IMR-90 (cell line): Measurements from ENCODE around the gene CCNA2. TPM values are rescaled to one million over a fixed set of nuclear protein-coding genes. Genes with fewer than 3 reads are reported as not detected.

Experiments
- ATAC-seq: fragments of 200-7000 bp; cut with Tn5 transposase; 2 replicates; pipeline ENCODE4 v1.9.1; 2020; ENCODE audit warnings: low read depth, mild to moderate bottlenecking, moderate library complexity
- BruUV-seq: library from RNA; stranded (reverse); fragments of 400-500 nt; replicated peaks from 2 replicates; lab custom pipeline; 2021; lab: Mats Ljungman, UMichigan
- CTCF ChIA-PET: fragments of 300-600 bp; formaldehyde crosslinking; extraction: SDS; loops from one replicate; lab custom pipeline; 2021; ENCODE audit warnings: antibody characterized with exemption; lab: Yijun Ruan, JAX
- POLR2A ChIA-PET: fragments of 300-600 bp; sonication (Branson Sonifier 250); formaldehyde crosslinking; loops from one replicate; lab custom pipeline; 2022; ENCODE audit warnings: antibody characterized with exemption; ENCODE audit not compliant: unreplicated experiment; lab: Charles Lee
- DNase-seq: peaks from one replicate; pipeline ENCODE4 v3.0.0; 2013
- H2AFZ ChIP-seq: replicated peaks from 2 replicates; pipeline ENCODE3; 2013; ENCODE audit warnings: low read length, mild to moderate bottlenecking; ENCODE audit not compliant: poor library complexity
- H2AK5ac ChIP-seq: 2 replicates; pipeline ENCODE4 v1.6.1; 2013; ENCODE audit warnings: low read depth, low read length, inconsistent platforms
- H2AK9ac ChIP-seq: replicated peaks from 2 replicates; pipeline ENCODE3; 2013; ENCODE audit warnings: mild to moderate bottlenecking, low read depth, low read length, moderate library complexity; ENCODE audit not compliant: poor library complexity
- H2BK120ac ChIP-seq: 2 replicates; pipeline ENCODE4 v1.6.1; 2013; ENCODE audit warnings: low read depth, low read length, inconsistent platforms
- H2BK15ac ChIP-seq: 3 replicates; pipeline ENCODE4 v1.6.1; 2013; ENCODE audit warnings: low read depth, low read length, inconsistent platforms
- H2BK20ac ChIP-seq: 2 replicates; pipeline ENCODE4 v1.6.1; 2013; ENCODE audit warnings: low read depth, mild to moderate bottlenecking, inconsistent platforms, low read length, moderate library complexity
- H2BK5ac ChIP-seq: 2 replicates; pipeline ENCODE4 v1.6.1; 2013; ENCODE audit warnings: mild to moderate bottlenecking, low read depth, low read length, inconsistent platforms; ENCODE audit not compliant: poor library complexity, severe bottlenecking
- H3K14ac ChIP-seq: replicated peaks from 2 replicates; pipeline ENCODE4 v1.6.1; 2013; ENCODE audit warnings: low read depth, low read length, inconsistent platforms
- H3K18ac ChIP-seq: 2 replicates; pipeline ENCODE4 v1.6.1; 2013; ENCODE audit warnings: low read depth, low read length, control low read depth
- H3K23ac ChIP-seq: 2 replicates; pipeline ENCODE4 v1.6.1; 2013; ENCODE audit warnings: low read depth, low read length, inconsistent platforms
- H3K27ac ChIP-seq: 2 replicates; pipeline ENCODE4 v1.5.1; 2013; ENCODE audit warnings: mild to moderate bottlenecking, control low read depth, low read length; ENCODE audit not compliant: insufficient read depth
- H3K27me3 ChIP-seq: 2 replicates; pipeline ENCODE4 v1.6.1; 2013; ENCODE audit warnings: low read length; ENCODE audit not compliant: control insufficient read depth, insufficient read depth
- H3K36me3 ChIP-seq: 2 replicates; pipeline ENCODE4 v1.6.1; 2013; ENCODE audit warnings: low read length, mixed read lengths; ENCODE audit not compliant: control insufficient read depth, insufficient read depth
- H3K4ac ChIP-seq: 2 replicates; pipeline ENCODE4 v1.6.1; 2013; ENCODE audit warnings: low read depth, low read length, inconsistent platforms
- H3K4me1 ChIP-seq: 2 replicates; pipeline ENCODE4 v1.6.1; 2013; ENCODE audit warnings: low read length, mixed read lengths; ENCODE audit not compliant: control insufficient read depth, insufficient read depth
- H3K4me2 ChIP-seq: 2 replicates; pipeline ENCODE4 v1.6.1; 2013; ENCODE audit warnings: low read depth, mild to moderate bottlenecking, control low read depth, low read length, moderate library complexity
- H3K4me3 ChIP-seq: 2 replicates; pipeline ENCODE4 v1.5.1; 2013; ENCODE audit warnings: low read depth, mild to moderate bottlenecking, control low read depth, low read length, moderate library complexity; ENCODE audit not compliant: insufficient read depth
- H3K56ac ChIP-seq: 2 replicates; pipeline ENCODE4 v1.6.1; 2013; ENCODE audit warnings: low read length, inconsistent platforms; ENCODE audit not compliant: insufficient read depth; ENCODE audit errors: extremely low read depth
- H3K79me1 ChIP-seq, 2 experiments: 2 replicates each; pipeline ENCODE4 v1.6.1; 2013; ENCODE audit warnings: low read length in 2 of 2, inconsistent platforms in 1 of 2, low read depth in 1 of 2
- H3K9ac ChIP-seq: 2 replicates; pipeline ENCODE4 v1.6.1; 2013; ENCODE audit warnings: low read depth, low read length, control low read depth
- H3K9me1 ChIP-seq: 2 replicates; pipeline ENCODE4 v1.6.1; 2013; ENCODE audit warnings: low read length, inconsistent platforms; ENCODE audit not compliant: insufficient read depth
- H3K9me3 ChIP-seq: 2 replicates; pipeline ENCODE4 v1.6.1; 2013; ENCODE audit warnings: low read length; ENCODE audit not compliant: control insufficient read depth, insufficient read depth
- H4K20me1 ChIP-seq: 2 replicates; pipeline ENCODE4 v1.6.1; 2013; ENCODE audit warnings: low read length, inconsistent platforms; ENCODE audit not compliant: insufficient read depth
- H4K5ac ChIP-seq: 2 replicates; pipeline ENCODE4 v1.6.1; 2013; ENCODE audit warnings: mild to moderate bottlenecking, low read depth, low read length, control low read depth
- H4K8ac ChIP-seq, 2 experiments: 2 replicates each; pipeline ENCODE4 v1.6.1; 2013; ENCODE audit warnings: low read depth in 2 of 2, low read length in 2 of 2, control low read depth in 1 of 2, inconsistent platforms in 1 of 2
- H4K91ac ChIP-seq: 2 replicates; pipeline ENCODE4 v1.6.1; 2013; ENCODE audit warnings: low read depth, low read length, inconsistent platforms; ENCODE audit not compliant: insufficient read depth
- CEBPB ChIP-seq: IDR thresholded peaks from 2 replicates; pipeline ENCODE4 v1.6.1; 2012; ENCODE audit warnings: low read depth, low read length, improper control_type of control experiment
- CHD1 ChIP-seq: IDR thresholded peaks from 2 replicates; pipeline ENCODE4 v1.6.1; 2012; ENCODE audit warnings: low read depth, low read length, improper control_type of control experiment
- CTCF ChIP-seq: conservative IDR thresholded peaks from 2 replicates; pipeline ENCODE4 v1.5.1; 2012; ENCODE audit warnings: mild to moderate bottlenecking, low read depth, low read length, improper control_type of control experiment
- ELK1 ChIP-seq: fragments of 150-350 bp; IDR thresholded peaks from 2 replicates; pipeline ENCODE4 v1.6.1; 2016; ENCODE audit warnings: low read depth, mild to moderate bottlenecking, low read length, moderate library complexity, borderline replicate concordance
- FOS ChIP-seq: fragments of 150-350 bp; IDR thresholded peaks from 2 replicates; pipeline ENCODE4 v1.6.1; 2016; ENCODE audit warnings: low read depth, low read length
- MAFK ChIP-seq: IDR thresholded peaks from 2 replicates; pipeline ENCODE4 v1.6.1; 2012; ENCODE audit warnings: low read depth, low read length, improper control_type of control experiment
- MAZ ChIP-seq: IDR thresholded peaks from 2 replicates; pipeline ENCODE4 v1.6.1; 2012; ENCODE audit warnings: low read depth, mild to moderate bottlenecking, low read length, improper control_type of control experiment, moderate library complexity, borderline replicate concordance
- NFE2L2 ChIP-seq: fragments of 150-350 bp; IDR thresholded peaks from 2 replicates; pipeline ENCODE4 v1.6.1; 2016; ENCODE audit warnings: low read depth, mild to moderate bottlenecking, low read length
- POLR2A ChIP-seq: IDR thresholded peaks from 2 replicates; pipeline ENCODE4 v1.6.1; 2012; ENCODE audit warnings: mild to moderate bottlenecking, low read depth, low read length
- RCOR1 ChIP-seq: IDR thresholded peaks from 2 replicates; pipeline ENCODE4 v1.6.1; 2012; ENCODE audit warnings: mild to moderate bottlenecking, low read length, improper control_type of control experiment; ENCODE audit not compliant: insufficient replicate concordance
- RFX5 ChIP-seq: IDR thresholded peaks from 2 replicates; pipeline ENCODE4 v1.8.0; 2012; ENCODE audit warnings: low read depth, mild to moderate bottlenecking, low read length, moderate library complexity
- SMC3 ChIP-seq: fragments of 150-350 bp; IDR thresholded peaks from 2 replicates; pipeline ENCODE4 v1.6.1; 2016; ENCODE audit warnings: low read depth, mild to moderate bottlenecking, antibody characterized with exemption, low read length, moderate library complexity
- USF2 ChIP-seq: fragments of 150-350 bp; IDR thresholded peaks from 2 replicates; pipeline ENCODE4 v1.6.1; 2017; ENCODE audit warnings: mild to moderate bottlenecking, antibody characterized with exemption, low read length, low read depth
- WGBS, 2 experiments: methylation state at CpG; one replicate each; pipeline versions ENCODE4 v1.1.5 to v1.1.7; 2013; ENCODE audit warnings: missing lambda C conversion rate in 2 of 2; ENCODE audit not compliant: insufficient read length in 1 of 2; ENCODE audit errors: extremely low coverage in 2 of 2; 5-methylcytosine and 5-hydroxymethylcytosine counted together
- dilution Hi-C: fragments of 300-500 bp; cut with HindIII; formaldehyde crosslinking; loops from one replicate; pipeline ENCODE4 v1.14.3; 2018; ENCODE audit warnings: low sequenced_read_pairs; ENCODE audit not compliant: unreplicated experiment
- in situ Hi-C: fragments of 300-500 bp; cut with MboI; formaldehyde crosslinking; loops from 3 replicates; pipeline ENCODE4 v1.14.3; 2019; ENCODE audit warnings: low sequenced_read_pairs, inconsistent platforms, mixed read lengths
- intact Hi-C: fragments of 100-400 bp; cut with micrococcal nuclease; formaldehyde crosslinking; loops from 2 replicates; pipeline ENCODE4 v1.10.0; 2022
- polyA plus RNA-seq, 3 experiments: library from polyadenylated mRNA; depleted of rRNA; stranded (reverse); fragments of >200 nt; gene quantifications; 2 replicates each; pipeline ENCODE4 v1.2.3, GENCODE V29; 2012; ENCODE audit warnings: low replicate concordance in 1 of 3
- total RNA-seq: library from RNA; depleted of rRNA; stranded (reverse); fragments of >200 nt; gene quantifications from 2 replicates; pipeline ENCODE4 v1.2.3, GENCODE V29; 2012

Gene CCNA2
- total and polyA plus RNA-seq, 2 of the 4 experiments (the other 2 are of a cell fraction), result 22.8 to 54.3 TPM

GRCh38 chr4:121794505-121795188 is 29.0 kb downstream of the CCNA2 start (continued):
- no peak for TF ChIP-seq CTCF

GRCh38 chr4:121792966-121793365 is 30.7 kb downstream of the CCNA2 start:
- Histone ChIP-seq H4K5ac (no peak overlapping the region; the same call in 1 of the 2 replicates), H2BK15ac (peak overlapping the region; percentile 74; the same call in 2 of the 3 replicates), H3K27ac (no peak overlapping the region), H2AK9ac (no peak overlapping the region), H2BK20ac (peak overlapping the region; percentile 67), H2AK5ac (0 out of 2 replicates have a peak overlapping the region, but pooled peaks have one; percentile 30), H3K27me3 (no peaks in the 10 kb centered on the region), H2BK5ac (no peak overlapping the region), H4K20me1 (no peaks in the 10 kb centered on the region), H3K9me3 (no peaks in the 10 kb centered on the region), H3K18ac (peak overlapping the region; percentile 49; the same call in 1 of the 2 replicates), H3K23ac (no peak overlapping the region), H3K9me1 (peaks cover 7% of the 10 kb centered on the region; the same call in 1 of the 2 replicates), H3K4ac (peak overlapping the region; percentile 33; the same call in 1 of the 2 replicates), H3K9ac (no peak overlapping the region), H3K4me2 (no peak overlapping the region), H2AFZ (no peak overlapping the region), H3K14ac (0 out of 2 replicates have a peak overlapping the region, but pooled peaks have one; percentile 11), H3K79me1 (peaks cover 0 to 8% of the 10 kb centered on the region in 2 experiments; a peak in 1 of 4 replicates), H3K4me3 (no peak overlapping the region), H4K8ac (peak overlapping the region in 1 of 2 experiments; percentile 12; a peak in 1 of 4 replicates), H2BK120ac (peak overlapping the region; percentile 68), H3K4me1 (peaks cover 27% of the 10 kb centered on the region), H3K56ac (peak overlapping the region; percentile 18; the same call in 1 of the 2 replicates), H3K36me3 (no peaks in the 10 kb centered on the region), H4K91ac (peak overlapping the region; percentile 41)
- ChIA-PET POLR2A (no interaction called here), CTCF (no interaction called here)
- ATAC-seq, result no peak
- DNase-seq, result no peak
- dilution Hi-C loops, result no loop called here
- in situ Hi-C loops, result no loop called here
- no CpG with 5 or more reads among the region's 2 CpGs for WGBS, 2 experiments
- BruUV-seq, result no TSS peak
- intact Hi-C loops, result no loop called here
- no peak for TF ChIP-seq RFX5
- TF ChIP-seq POLR2A, result no peak
- no peak for TF ChIP-seq FOS
- no peak for TF ChIP-seq NFE2L2
- TF ChIP-seq SMC3, result no peak
- no peak for TF ChIP-seq RCOR1
- TF ChIP-seq USF2, result no peak
- TF ChIP-seq MAZ, result no peak
- no peak for TF ChIP-seq CHD1
- TF ChIP-seq CEBPB, result no peak
- TF ChIP-seq MAFK, result no peak
- no peak for TF ChIP-seq ELK1
